Stimulated activated CD4-positive, alpha-beta T cell treated with anti-CD3 and anti-CD28 coated beads, Interleukin-12 subunit alpha, Interleukin-12 subunit beta, amount 100 ng/mL, for 48 hours (primary cell): ENCODE data around the gene MED23.
"Not testable (repeated sequence)": the region's sequence is repeated elsewhere in the genome, so short reads cannot be mapped to it uniquely, and the experiment has no call there.

ENCODE experiments used
- DNase-seq, 3 donors: peaks; one replicate each; pipeline ENCODE4 v3.0.0-alpha.2; 2020; ENCODE audit warnings: low read depth in 2 of 3, low spot score in 1 of 3

Gene MED23

DNA sequence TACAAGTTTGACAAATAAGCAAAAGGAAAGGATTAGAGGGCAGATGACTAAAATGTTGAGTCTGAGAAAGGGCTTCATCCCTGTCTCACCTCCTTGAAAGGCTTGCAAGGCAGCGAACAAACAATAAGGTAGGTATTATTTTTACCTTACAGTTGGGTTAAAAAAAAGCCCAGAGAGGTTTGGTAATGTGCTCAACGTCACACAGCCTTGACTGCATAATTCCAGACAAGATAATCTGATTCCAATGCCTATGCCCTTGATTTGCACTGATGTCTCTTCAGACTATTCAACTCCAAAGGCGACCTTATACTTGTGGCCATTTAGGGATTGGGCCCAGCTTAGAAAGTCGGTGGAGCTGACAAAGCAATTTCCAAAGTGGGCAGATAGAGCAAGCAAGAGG is 53.4 kb downstream of the MED23 start:
- no peak for DNase-seq

GRCh38 chr6:131574133-131574532 is 53.9 kb downstream of the MED23 start:
- DNase-seq = no peak

DNA sequence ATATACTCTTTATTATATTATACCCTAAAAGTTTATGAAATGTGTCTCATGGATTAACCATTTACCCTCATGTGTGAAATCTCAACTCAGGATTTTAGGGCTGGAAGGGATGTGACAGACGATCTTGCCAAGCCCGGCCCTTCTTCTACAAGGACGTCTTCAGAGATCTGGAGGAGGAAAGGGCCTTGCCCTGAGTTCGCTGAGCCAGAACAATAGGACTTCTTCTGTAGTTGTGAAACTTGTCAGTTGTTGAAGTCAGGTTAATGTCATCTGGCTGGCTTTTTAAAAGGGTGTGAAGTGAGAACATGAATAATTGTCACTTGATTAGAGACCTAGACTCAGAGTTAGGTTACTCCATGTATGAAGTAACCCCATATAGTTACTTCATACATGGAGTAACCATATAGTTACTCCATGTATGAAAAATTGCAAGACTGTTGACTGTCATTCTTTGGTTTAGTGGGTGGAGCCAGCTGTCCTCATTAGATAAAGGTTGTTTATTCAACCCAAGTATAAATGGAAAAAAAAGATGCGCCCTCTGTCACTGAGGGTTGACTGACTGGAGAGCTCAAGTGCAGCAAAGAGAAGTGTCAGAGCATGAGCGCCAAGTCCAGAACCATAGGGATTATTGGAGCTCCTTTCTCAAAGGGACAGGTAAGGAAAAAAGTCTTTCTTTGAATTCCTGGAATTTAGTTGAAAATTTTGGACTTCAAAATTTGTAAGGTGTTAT is 55.2 kb downstream of the MED23 start, which contains the start of gene ARG1:
Gene ARG1, plus strand, starts transcription at position 541 of the 730 bp plus-strand sequence. Its CDS starts 57 bp downstream, at position 598.
- no peak for DNase-seq

GRCh38 chr6:131568726-131569125 is 59.3 kb downstream of the MED23 start:
- DNase-seq = no peak

GRCh38 chr6:131565056-131565455 is 63.0 kb downstream of the MED23 start:
- no peak for DNase-seq

- no peak for DNase-seq
Observed at GRCh38 chr6:131561925-131562707, 65.9 kb downstream of the MED23 start.

GRCh38 chr6:131558922-131559321 is 69.1 kb downstream of the MED23 start:
- no peak for DNase-seq

- no peak for DNase-seq
Observed at GRCh38 chr6:131555992-131556391, 72.0 kb downstream of the MED23 start.

DNA sequence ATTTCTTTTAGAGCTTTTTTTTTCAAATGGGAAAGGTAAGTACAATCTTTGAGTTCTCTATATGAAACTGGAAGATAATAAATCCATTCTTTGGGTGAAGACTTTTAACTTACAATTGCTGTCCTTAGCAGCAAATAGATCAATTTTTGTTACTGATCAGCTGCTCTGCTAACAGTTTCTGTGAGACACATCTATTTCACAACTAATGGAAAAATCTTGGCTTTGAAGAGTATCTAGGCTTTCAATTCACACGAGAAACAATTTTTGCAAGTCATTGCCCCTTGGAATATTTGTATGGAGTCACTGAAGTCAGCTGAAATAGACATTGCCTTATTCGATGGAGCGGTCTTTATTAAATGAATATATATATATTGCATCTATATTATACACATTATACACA is 75.5 kb downstream of the MED23 start:
- no peak for DNase-seq

DNA sequence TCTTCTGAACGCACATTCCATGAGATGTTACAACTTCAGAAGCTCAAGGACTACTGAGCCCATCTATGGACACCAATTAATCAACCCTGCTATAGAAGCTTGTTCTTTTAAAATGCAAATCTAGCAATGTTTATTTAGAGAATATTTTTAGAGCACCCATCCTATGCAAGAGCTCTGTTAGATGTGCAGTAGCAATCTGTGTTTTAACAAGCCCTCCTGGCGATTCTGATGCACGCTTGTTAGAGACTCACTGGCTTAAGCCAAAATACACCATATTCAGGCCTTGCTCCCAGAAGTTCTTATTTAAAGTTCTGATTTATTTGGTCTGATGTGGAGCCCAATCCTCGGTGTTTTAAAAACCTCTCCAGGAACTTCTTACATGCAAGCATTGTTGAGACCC is 76.1 kb downstream of the MED23 start:
- DNase-seq = no peak

DNA sequence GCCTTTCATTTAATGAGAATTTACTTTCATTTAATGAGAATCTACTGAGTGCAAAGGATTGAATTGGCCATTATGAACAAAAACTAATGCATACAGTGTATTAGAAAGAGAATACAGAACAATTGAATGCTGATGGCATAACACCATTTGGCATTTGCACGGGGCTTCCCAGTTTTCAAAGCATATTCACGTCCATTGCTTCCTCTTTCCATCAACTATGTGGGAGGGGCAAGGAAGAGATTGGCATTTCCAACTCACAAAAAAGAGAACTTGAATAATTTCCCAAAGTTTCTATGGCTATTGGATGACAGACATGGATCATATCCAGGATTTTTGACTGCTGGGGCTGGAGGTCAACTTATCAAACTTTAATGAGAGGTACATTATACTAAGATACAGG is 78.2 kb downstream of the MED23 start:
- DNase-seq = no peak

- no peak for DNase-seq
Observed at GRCh38 chr6:131548441-131548840, 79.6 kb downstream of the MED23 start.

DNA sequence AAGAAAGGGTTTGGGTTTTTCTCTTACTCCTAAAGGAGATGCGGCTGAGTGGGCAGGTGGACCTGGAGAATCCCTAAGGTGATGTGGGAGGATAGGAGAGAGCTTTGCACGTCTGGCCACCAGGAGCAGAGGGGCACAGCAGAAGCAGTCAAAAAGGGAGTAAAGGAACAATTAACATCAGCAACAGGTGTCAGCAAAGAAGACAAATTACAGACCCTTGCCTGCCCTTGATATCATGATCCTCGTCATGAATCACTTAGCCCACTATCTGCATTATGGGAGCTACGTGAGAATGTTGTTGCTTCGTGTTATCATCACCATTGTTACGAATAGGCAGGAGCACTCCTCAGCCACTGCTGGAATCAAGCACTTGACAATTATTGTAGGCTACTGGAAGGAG is 80.6 kb downstream of the MED23 start:
- no peak for DNase-seq

DNA sequence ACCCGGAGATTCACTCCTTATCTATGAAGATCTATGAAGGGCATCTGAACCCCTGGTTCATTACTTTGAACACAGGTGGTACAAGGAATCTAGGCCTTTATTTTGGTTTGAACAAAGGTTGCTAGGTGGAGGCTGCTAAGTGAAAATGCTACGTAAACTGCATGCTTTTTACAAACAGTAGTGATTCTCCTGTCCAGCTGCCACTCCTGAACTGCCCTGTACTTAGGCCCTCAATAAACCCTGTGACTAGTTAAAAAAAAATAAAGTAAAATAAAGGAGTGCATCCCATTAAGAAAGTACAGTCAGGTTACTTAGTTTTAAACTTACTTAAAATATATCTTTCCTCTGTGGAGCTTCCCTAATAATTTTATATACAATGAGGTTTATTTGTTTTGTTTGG is 82.7 kb downstream of the MED23 start:
- no peak for DNase-seq

DNA sequence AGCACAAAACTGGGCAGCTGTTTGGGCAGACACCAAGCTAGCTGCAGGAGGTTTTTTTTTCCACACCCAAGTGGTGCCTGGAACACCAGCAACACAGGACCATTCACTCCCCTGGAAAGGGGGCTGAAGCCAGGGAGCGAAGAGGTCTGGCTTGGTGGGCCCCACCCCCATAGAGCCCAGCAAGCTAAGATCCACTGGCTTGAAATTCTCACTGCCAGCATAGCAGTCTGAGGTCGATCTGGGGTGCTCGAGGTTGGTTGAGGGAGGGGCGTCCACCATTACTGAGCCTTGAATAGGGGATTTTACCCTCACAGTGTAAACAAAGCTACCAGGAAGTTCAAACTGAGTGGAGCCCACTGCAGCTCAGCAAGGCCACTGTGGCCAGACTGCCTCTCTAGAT is 89.4 kb downstream of the MED23 start:
- not testable (repeated sequence) for DNase-seq

- DNase-seq = peak; percentile 35 to 50 (median 50)
Observed at GRCh38 chr6:131532580-131533039, 95.4 kb downstream of the MED23 start.

DNA sequence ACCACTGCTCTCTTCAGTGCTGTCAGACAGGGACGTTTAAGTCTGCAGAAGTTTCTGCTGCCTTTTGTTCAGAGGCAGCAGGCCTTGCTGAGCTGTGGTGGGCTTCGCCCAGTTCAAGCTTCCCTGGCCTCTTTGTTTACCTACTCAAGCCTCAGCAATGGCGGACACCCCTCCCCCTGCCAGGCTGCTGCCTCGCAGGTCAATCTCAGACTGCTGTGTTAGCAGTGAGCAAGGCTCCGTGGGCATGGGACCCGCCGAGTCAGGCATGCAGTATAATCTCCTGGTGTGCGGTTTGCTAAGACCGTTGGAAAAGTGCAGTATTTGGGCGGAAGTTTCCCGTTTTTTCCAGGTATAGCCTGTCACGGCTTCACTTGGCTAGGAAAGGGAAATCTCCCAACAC is 96.4 kb downstream of the MED23 start:
- DNase-seq = not testable (repeated sequence)

DNA sequence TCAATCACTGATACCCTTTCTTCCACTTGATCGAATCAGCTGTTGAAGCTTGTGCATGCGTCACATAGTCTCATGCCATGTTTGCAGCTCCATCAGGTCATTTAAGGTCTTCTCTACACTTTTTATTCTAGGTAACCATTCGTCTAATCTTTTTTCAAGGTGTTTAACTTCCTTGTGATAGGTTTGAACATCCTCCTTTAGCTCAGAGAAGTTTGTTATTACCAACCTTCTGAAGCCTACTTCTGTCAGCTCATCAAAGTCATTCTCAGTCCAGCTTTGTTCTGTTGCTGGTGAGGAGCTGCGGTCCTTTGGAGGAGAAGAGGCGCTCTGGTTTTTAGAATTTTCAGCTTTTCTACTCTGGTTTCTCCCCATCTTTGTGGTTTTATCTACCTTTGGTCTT is 97.1 kb downstream of the MED23 start:
- not testable (repeated sequence) for DNase-seq

DNA sequence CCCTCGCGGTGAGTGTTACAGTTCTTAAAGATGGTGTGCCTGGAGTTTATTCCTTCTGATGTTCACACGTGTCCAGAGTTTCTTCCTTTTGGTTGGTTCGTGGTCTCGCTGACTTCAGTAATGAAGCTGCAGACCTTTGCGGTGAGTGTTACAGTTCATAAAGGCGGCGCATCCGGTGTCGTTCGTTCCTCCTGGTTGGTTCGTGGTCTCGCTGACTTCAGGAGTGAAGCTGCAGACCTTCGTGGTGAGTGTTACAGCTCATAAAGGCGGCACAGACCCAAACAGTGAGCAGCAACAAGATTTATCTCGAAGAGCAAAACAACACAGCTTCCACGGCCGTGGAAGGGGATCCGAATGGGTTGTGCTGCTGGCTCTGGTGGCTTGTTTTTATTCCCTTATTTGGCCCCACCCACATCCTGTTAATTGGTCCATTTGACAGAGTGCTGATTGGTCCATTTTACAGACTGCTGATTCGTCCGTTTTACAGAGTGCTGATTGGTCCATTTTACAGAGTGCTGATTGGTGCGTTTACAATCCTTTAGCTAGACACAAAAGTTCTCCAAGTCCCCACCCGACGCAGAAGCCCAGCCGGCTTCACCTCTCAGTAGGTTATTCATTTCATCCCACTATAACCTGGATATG is 103.2 kb downstream of the MED23 start:
- no peak for DNase-seq

- DNase-seq = no peak
Observed at GRCh38 chr6:131523988-131524673, 103.9 kb downstream of the MED23 start.
